Measurements from ENCODE around the gene SERINC4.

DNA sequence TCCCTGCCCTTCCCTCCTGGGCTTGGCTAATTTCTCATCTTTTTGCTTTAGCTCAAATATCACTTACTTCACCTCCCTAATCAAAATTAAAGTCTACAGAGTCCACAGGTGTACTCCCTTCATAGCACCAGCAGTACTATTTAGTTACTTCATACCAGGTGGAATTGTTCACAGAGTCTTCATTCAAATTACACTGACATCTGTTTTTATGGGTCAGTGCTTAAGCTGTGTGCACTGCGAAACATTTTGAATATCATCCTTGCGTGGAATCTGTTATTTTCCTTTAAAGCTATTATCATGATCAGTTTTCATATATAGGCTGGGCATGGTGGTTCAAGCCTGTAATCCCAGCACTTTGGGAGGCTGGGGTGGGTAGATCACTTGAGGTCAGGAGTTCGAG is 10.6 kb downstream of the SERINC4 start:
- TF ChIP-seq SMC3 (IDR thresholded peaks at IDR 0.05; ENCODE audit: low read depth, low read length) (no peak), TAF1 (IDR thresholded peaks at IDR 0.05; ENCODE audit: borderline replicate concordance, low read depth, low read length) (no peak), RCOR1 (IDR thresholded peaks at IDR 0.05; ENCODE audit: low read length) (no peak), POLR2AphosphoS5 (IDR thresholded peaks at IDR 0.05; ENCODE audit: low read depth, low read length) (no peak), EP300 (IDR thresholded peaks at IDR 0.05; ENCODE audit: borderline replicate concordance in 1 of 2, low read depth in 1 of 2, low read length in 1 of 2) (no peak), YY1 (IDR thresholded peaks at IDR 0.05; ENCODE audit: low read depth) (no peak), JUND (IDR thresholded peaks at IDR 0.05) (no peak), RFX5 (IDR thresholded peaks at IDR 0.05; ENCODE audit: low read length) (no peak), RAD21 (IDR thresholded peaks at IDR 0.05; ENCODE audit: low read length) (no peak), NFIC (IDR thresholded peaks at IDR 0.05; ENCODE audit: borderline replicate concordance) (no peak)
- TF ChIP-seq, protein P1, sequence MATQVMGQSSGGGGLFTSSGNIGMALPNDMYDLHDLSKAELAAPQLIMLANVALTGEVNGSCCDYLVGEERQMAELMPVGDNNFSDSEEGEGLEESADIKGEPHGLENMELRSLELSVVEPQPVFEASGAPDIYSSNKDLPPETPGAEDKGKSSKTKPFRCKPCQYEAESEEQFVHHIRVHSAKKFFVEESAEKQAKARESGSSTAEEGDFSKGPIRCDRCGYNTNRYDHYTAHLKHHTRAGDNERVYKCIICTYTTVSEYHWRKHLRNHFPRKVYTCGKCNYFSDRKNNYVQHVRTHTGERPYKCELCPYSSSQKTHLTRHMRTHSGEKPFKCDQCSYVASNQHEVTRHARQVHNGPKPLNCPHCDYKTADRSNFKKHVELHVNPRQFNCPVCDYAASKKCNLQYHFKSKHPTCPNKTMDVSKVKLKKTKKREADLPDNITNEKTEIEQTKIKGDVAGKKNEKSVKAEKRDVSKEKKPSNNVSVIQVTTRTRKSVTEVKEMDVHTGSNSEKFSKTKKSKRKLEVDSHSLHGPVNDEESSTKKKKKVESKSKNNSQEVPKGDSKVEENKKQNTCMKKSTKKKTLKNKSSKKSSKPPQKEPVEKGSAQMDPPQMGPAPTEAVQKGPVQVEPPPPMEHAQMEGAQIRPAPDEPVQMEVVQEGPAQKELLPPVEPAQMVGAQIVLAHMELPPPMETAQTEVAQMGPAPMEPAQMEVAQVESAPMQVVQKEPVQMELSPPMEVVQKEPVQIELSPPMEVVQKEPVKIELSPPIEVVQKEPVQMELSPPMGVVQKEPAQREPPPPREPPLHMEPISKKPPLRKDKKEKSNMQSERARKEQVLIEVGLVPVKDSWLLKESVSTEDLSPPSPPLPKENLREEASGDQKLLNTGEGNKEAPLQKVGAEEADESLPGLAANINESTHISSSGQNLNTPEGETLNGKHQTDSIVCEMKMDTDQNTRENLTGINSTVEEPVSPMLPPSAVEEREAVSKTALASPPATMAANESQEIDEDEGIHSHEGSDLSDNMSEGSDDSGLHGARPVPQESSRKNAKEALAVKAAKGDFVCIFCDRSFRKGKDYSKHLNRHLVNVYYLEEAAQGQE (IDR thresholded peaks at IDR 0.05; ENCODE audit: low read depth, low read length) = no peak
- TF ChIP-seq, protein P2, sequence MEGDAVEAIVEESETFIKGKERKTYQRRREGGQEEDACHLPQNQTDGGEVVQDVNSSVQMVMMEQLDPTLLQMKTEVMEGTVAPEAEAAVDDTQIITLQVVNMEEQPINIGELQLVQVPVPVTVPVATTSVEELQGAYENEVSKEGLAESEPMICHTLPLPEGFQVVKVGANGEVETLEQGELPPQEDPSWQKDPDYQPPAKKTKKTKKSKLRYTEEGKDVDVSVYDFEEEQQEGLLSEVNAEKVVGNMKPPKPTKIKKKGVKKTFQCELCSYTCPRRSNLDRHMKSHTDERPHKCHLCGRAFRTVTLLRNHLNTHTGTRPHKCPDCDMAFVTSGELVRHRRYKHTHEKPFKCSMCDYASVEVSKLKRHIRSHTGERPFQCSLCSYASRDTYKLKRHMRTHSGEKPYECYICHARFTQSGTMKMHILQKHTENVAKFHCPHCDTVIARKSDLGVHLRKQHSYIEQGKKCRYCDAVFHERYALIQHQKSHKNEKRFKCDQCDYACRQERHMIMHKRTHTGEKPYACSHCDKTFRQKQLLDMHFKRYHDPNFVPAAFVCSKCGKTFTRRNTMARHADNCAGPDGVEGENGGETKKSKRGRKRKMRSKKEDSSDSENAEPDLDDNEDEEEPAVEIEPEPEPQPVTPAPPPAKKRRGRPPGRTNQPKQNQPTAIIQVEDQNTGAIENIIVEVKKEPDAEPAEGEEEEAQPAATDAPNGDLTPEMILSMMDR (IDR thresholded peaks at IDR 0.05) = no peak
- TF ChIP-seq, protein P3, sequence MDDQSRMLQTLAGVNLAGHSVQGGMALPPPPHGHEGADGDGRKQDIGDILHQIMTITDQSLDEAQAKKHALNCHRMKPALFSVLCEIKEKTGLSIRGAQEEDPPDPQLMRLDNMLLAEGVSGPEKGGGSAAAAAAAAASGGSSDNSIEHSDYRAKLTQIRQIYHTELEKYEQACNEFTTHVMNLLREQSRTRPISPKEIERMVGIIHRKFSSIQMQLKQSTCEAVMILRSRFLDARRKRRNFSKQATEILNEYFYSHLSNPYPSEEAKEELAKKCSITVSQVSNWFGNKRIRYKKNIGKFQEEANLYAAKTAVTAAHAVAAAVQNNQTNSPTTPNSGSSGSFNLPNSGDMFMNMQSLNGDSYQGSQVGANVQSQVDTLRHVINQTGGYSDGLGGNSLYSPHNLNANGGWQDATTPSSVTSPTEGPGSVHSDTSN (IDR thresholded peaks at IDR 0.05) = no peak
- TF ChIP-seq, protein P4, sequence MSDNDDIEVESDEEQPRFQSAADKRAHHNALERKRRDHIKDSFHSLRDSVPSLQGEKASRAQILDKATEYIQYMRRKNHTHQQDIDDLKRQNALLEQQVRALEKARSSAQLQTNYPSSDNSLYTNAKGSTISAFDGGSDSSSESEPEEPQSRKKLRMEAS (IDR thresholded peaks at IDR 0.05; ENCODE audit: low read depth) = no peak
